Measurements from ENCODE around the gene BET1L. TPM values are rescaled to one million over a fixed set of nuclear protein-coding genes. Genes with fewer than 3 reads are reported as not detected.

The BET1L gene
- total RNA-seq, 2 experiments from 2014 or later: 29.7 to 33.2 TPM

DNA sequence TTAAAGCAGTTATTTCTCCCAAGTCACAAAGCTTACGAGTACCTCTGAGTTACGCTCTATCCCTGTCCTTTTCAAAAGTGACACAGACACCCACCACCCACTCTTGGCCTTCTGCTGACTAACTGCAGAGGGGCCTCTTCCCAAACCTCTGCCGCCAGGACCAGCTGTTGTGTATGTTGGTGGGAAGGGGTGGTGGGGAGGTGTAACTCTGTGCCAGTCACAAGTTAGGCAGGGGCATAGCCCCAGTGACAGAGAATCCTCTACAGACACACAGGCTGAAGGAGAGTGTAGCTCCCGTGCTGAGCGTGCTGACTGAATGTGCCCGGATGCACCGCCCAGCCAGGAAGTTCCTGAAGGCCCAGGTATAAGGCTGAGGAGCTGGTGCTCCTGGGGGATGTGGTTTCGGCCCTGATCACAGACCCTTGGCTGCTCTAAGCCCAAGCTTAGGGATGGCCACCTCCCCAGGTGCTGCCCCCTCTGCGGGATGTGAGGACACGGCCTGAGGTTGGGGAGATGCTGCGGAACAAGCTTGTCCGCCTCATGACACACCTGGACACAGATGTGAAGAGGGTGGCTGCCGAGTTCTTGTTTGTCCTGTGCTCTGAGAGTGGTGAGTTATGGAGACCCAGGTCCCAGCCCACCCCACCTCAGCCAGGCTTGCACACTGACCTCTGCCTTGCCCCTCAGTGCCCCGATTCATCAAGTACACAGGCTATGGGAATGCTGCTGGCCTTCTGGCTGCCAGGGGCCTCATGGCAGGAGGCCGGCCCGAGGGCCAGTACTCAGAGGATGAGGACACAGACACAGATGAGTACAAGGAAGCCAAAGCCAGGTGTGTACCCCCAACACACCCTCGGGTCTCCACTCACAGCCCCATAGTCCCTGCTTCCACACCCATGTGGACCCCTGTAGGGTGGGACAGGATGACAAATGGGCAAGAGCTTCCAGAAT lies 5.2 kb upstream of the BET1L start:
- Mint-ChIP-seq H3K4me1 (peaks cover 16% of the 10 kb centered on the region), H3K27ac (no peak overlapping the region), H3K27me3 (no peaks in the 10 kb centered on the region), H3K9me3 (no peaks in the 10 kb centered on the region), H3K36me3 (ENCODE audit: low read depth) (peaks cover 57% of the 10 kb centered on the region), H3K4me3 (no peak overlapping the region)
- CTCF ChIA-PET: interaction anchor here (1.2 to 2.0 kb wide), 3 partner anchors 10 to 38 kb away, joined by 4 to 9 read pairs (median 6); no protein-coding TSS in a partner anchor
- POLR2A ChIA-PET: no interaction called here
- DNase-seq: no peak

DNA sequence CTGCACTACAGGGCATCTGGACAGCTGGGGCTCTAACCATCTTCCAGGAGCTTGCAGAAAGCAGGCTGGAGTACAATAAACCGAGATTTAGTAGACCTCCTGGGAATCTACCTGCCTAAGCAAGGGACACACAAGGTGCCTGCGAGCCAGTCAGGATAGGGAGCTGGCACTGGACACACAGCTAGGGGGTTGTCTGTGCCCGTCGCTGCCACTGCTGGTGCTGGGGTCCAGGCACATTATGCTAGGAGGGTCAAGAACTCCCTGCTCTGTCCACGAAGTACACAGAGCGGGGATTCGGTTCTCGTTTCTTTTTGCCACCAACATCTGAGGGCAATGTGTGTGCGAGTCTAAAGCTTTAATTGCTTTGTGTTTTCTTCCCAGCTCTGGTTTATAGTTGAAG lies 4.5 kb upstream of the BET1L start:
- DNase-seq: no peak
- Mint-ChIP-seq H3K9me3 (no peaks in the 10 kb centered on the region), H3K27me3 (no peaks in the 10 kb centered on the region), H3K36me3 (ENCODE audit: low read depth) (peaks cover 59% of the 10 kb centered on the region), H3K4me1 (peaks cover 13% of the 10 kb centered on the region), H3K4me3 (no peak overlapping the region), H3K27ac (no peak overlapping the region)
- ChIA-PET POLR2A (no interaction called here), CTCF (interaction anchor here (1.2 to 2.0 kb wide), 3 partner anchors 11 to 39 kb away, joined by 4 to 9 read pairs (median 6); no protein-coding TSS in a partner anchor)

DNA sequence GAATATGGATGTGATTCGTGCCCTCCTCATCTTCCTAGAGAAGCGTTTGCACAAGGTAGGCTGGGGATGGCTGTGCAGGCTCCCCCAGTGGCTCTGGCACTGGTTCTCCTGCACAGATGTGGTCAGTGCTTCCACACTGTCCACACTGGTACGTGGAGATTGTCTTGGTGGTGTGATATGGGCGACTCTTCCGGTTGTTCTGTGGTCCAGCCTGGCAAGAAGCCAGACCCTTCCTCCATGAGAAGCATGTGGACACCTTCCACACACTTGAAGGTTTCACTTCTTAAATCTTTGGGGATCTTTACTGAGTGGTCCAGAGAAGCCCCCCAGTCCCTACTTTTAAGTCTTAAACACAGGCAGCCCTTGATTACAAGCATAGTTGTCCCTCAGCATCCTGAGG lies 4.1 kb upstream of the BET1L start:
- H3K27ac Mint-ChIP-seq: no peak overlapping the region
- ChIA-PET CTCF (interaction anchor here (1.2 kb wide), 1 partner anchor 11 kb away, joined by 4 read pairs; no protein-coding TSS in a partner anchor), POLR2A (no interaction called here)
- H3K4me1 Mint-ChIP-seq: peaks cover 13% of the 10 kb centered on the region
- DNase-seq: no peak
- no peaks in the 10 kb centered on the region for H3K9me3 Mint-ChIP-seq
- H3K36me3 Mint-ChIP-seq (ENCODE audit: low read depth): peaks cover 59% of the 10 kb centered on the region
- H3K4me3 Mint-ChIP-seq: no peak overlapping the region
- H3K27me3 Mint-ChIP-seq: no peaks in the 10 kb centered on the region

DNA sequence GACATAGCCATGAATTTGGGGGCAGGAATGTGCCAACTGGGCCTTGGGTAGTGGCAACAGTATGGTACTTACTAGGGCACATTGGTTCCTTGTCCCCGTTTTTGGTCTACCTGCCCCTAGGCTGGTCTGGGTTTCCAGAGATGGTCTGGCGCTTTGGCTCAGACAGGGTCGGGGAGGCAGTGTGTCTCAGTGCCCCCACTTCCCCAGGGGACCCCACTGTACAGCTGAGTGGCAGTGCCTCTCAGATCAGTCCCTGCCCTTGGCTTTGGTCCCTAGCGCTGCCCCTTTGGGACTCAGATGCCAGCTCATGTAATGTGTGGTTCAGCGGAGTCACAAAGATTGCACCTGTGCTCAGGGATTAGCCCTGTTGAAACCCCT lies 3.6 kb upstream of the BET1L start:
- no peak for DNase-seq
- no peaks in the 10 kb centered on the region for H3K9me3 Mint-ChIP-seq
- peaks cover 18% of the 10 kb centered on the region for H3K4me1 Mint-ChIP-seq
- H3K4me3 Mint-ChIP-seq: peak overlapping the region; percentile 51
- no peaks in the 10 kb centered on the region for H3K27me3 Mint-ChIP-seq
- POLR2A ChIA-PET: no interaction called here
- H3K36me3 Mint-ChIP-seq (ENCODE audit: low read depth): peaks cover 57% of the 10 kb centered on the region
- no peak overlapping the region for H3K27ac Mint-ChIP-seq
- CTCF ChIA-PET: no interaction called here

DNA sequence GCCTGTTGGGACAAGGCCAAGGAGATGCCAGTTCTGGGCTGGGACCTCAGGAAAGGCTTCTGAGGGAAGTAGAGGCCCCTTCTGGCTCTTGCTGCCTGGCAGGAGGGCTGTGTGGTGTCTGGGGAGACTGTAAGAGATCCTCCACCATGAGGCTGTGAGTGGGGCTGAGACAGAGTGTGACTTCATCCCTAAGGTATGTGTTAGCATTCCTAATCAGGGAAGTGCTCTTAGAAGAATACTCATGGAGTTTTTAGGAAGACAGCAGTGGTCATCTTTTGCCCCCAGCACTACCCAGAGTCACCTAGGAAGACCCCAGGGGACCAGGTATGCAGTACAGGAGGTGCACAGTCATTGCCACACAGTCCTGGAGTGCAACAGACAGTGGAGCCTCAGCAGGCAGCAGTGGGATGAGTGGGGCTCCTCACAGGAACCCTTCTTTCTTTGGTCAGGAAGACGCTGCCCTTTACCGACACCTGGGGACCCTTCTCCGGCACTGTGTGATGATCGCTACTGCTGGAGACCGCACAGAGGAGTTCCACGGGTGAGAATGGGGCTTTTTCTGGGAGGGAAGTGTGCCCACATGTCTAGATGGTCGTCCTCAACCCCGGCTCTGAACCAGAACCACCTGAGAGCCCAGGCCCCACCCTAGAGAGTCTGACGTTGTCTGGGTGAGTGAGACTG lies 3.1 kb upstream of the BET1L start:
- Mint-ChIP-seq H3K4me1 (peaks cover 24% of the 10 kb centered on the region), H3K27ac (peak overlapping the region; percentile 50), H3K36me3 (ENCODE audit: low read depth) (peaks cover 55% of the 10 kb centered on the region), H3K27me3 (no peaks in the 10 kb centered on the region), H3K9me3 (no peaks in the 10 kb centered on the region), H3K4me3 (peak overlapping the region; percentile 95)
- no peak for DNase-seq
- POLR2A ChIA-PET: no interaction called here
- CTCF ChIA-PET: interaction anchor here (2.1 kb wide), 1 partner anchor 40 kb away, joined by 9 read pairs; no protein-coding TSS in a partner anchor

DNA sequence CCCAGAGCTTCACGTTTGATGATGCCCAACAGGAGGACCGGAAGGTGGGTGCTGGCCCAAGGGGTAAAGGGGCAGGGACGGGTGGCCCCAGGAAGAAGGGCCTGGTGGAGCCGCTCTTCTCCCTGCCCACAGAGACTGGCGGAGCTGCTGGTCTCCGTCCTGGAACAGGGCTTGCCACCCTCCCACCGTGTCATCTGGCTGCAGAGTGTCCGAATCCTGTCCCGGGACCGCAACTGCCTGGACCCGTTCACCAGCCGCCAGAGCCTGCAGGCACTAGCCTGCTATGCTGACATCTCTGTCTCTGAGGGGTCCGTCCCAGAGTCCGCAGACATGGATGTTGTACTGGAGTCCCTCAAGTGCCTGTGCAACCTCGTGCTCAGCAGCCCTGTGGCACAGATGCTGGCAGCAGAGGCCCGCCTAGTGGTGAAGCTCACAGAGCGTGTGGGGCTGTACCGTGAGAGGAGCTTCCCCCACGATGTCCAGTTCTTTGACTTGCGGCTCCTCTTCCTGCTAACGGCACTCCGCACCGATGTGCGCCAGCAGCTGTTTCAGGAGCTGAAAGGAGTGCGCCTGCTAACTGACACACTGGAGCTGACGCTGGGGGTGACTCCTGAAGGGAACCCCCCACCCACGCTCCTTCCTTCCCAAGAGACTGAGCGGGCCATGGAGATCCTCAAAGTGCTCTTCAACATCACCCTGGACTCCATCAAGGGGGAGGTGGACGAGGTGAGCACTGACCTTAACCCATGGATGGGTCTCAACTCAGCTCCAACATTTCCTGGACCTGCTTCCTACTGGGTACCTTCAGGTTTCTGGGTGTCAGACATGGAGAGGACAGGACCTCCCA lies 2.3 kb upstream of the BET1L start:
- peaks cover 29% of the 10 kb centered on the region for H3K4me1 Mint-ChIP-seq
- H3K9me3 Mint-ChIP-seq: no peaks in the 10 kb centered on the region
- H3K36me3 Mint-ChIP-seq (ENCODE audit: low read depth): peaks cover 51% of the 10 kb centered on the region
- no peak for DNase-seq
- ChIA-PET POLR2A (interaction anchor here (0.6 kb wide), 1 partner anchor 167 kb away, joined by 3 read pairs; no protein-coding TSS in a partner anchor), CTCF (interaction anchor here (0.6 to 2.1 kb wide), 2 partner anchors 13 to 41 kb away, joined by 3 to 9 read pairs; no protein-coding TSS in a partner anchor)
- H3K27me3 Mint-ChIP-seq: no peaks in the 10 kb centered on the region
- peak overlapping the region; percentile 95 for H3K4me3 Mint-ChIP-seq
- peak overlapping the region; percentile 99 for H3K27ac Mint-ChIP-seq

DNA sequence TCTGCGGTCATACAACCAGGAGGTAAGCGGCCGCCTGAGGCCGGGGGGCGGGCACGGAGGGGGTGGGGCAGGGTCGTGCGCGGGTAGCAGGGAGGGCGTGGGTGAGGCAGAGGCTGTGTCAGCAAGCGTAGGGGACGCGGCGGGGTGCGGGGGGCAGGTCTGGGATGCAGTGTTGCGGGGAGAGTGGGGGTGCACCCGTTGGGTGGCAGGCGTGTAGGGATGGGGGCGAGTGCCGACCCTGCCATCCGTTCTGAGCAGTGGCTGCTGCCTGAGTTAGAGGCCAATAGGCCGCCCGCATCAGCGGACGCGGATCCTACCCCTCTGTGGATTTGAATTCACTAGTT lies 1.7 kb upstream of the BET1L start:
- ChIA-PET POLR2A (interaction anchor here (0.6 kb wide), 1 partner anchor 168 kb away, joined by 3 read pairs; no protein-coding TSS in a partner anchor), CTCF (interaction anchor here (2.1 kb wide), 1 partner anchor 42 kb away, joined by 9 read pairs; no protein-coding TSS in a partner anchor)
- no peak for DNase-seq
- no peaks in the 10 kb centered on the region for H3K9me3 Mint-ChIP-seq
- H3K36me3 Mint-ChIP-seq (ENCODE audit: low read depth): peaks cover 52% of the 10 kb centered on the region
- peaks cover 32% of the 10 kb centered on the region for H3K4me1 Mint-ChIP-seq
- no peaks in the 10 kb centered on the region for H3K27me3 Mint-ChIP-seq
- peak overlapping the region; percentile 99 for H3K27ac Mint-ChIP-seq
- peak overlapping the region; percentile 95 for H3K4me3 Mint-ChIP-seq

DNA sequence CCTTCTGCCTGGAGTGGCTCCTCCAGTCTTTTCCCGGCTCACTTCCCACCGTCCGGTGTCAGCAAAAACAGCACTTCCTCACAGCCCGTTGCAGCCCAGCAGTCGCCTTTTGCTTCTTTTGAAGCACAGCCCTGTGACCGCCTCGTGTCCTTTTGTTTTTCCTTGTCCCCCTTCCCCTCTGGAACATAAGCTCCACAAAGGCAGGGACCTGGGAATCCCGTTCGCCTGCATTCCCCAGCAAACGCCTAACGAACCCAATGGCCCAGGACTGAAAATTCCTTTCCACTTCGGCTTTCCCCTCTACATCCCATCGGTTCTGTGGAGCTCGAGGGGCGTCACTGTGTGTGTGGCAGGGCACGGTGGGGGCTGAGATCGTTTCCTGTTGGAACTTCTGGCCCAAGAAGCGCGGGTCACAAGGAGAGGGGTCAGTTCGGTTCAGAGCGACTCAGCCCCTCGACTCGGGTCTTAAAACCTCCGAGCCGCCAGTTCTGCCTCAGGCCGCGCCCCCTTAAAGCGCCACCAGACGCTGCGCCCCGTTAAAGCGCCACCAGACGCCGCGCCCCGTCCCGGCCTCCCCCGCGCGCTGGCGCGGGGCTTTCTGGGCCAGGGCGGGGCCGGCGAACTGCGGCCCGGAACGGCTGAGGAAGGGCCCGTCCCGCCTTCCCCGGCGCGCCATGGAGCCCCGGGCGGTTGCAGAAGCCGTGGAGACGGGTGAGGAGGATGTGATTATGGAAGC lies 1.1 kb upstream of the BET1L start:
- Mint-ChIP-seq H3K4me1 (peaks cover 38% of the 10 kb centered on the region), H3K36me3 (ENCODE audit: low read depth) (peaks cover 53% of the 10 kb centered on the region), H3K9me3 (no peaks in the 10 kb centered on the region), H3K4me3 (peak overlapping the region; percentile 95), H3K27me3 (no peaks in the 10 kb centered on the region), H3K27ac (peak overlapping the region; percentile 99)
- POLR2A ChIA-PET: interaction anchor here (0.6 kb wide), 2 partner anchors 8 to 168 kb away, joined by 3 read pairs; no protein-coding TSS in a partner anchor
- CTCF ChIA-PET: interaction anchor here (1.4 to 2.1 kb wide), 2 partner anchors 42 to 122 kb away, joined by 3 to 9 read pairs; no protein-coding TSS in a partner anchor
- DNase-seq: peak; percentile 87

DNA sequence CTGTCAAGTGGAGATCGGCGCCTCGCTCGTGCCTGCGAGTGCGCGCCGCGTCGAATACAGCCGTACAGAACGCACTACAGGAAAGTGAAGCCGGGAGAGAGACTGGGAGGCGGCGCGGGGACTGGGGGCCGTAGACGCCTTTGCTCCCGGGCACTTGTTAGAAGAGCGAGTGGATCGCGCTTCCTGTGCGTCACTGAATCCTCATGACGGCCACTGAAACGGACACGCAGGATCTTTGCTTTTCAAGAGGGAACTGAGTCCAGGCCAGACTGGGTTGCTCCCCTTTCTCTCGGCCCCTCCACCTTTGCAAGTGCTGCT lies 623 bp upstream of the BET1L start:
- H3K9me3 Mint-ChIP-seq: no peaks in the 10 kb centered on the region
- H3K4me3 Mint-ChIP-seq: peak overlapping the region; percentile 95
- H3K27me3 Mint-ChIP-seq: no peaks in the 10 kb centered on the region
- H3K4me1 Mint-ChIP-seq: peaks cover 43% of the 10 kb centered on the region
- peak overlapping the region; percentile 99 for H3K27ac Mint-ChIP-seq
- DNase-seq: no peak
- peaks cover 56% of the 10 kb centered on the region for H3K36me3 Mint-ChIP-seq (ENCODE audit: low read depth)
- CTCF ChIA-PET: interaction anchor here (0.5 to 1.8 kb wide), 8 partner anchors 11 to 238 kb away, joined by 3 to 6 read pairs (median 4); a partner anchor contains a TSS
- POLR2A ChIA-PET: interaction anchor here (0.8 to 1.4 kb wide), 4 partner anchors 80 to 241 kb away, joined by 4 read pairs; no protein-coding TSS in a partner anchor

DNA sequence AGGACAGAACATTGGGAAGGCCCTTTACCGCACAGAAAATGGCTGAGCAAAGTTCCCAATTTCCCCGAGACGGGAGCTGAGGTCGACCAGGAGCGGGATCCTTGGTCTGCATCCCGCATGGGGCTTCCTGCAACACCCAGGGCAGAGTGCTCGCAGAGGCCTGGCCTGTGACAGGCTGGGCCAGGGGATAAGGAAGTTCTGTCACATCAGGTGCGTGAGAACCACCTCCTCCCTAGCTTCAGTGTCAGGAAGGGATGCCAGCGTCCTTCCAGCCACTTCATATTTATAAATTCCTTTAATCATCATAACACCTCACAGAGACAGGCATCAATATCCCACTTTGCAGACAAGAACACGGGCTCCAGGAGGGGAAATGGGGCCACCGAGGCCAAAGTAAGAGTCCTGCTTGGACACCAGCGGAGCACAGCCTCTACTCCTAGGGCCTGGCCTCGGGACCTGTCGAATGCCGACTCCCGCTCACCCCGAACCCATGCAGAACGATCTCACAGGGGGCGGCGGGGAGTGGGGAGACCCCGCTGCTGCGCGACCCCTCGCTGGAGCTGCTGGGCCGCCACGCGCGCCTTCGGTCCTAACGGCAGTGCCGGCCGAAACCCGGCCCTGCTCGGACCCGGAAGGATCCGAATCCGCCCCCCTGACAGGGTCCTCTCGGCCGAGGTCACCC lies 532 bp downstream of the BET1L start:
- DNase-seq: no peak
- peaks cover 54% of the 10 kb centered on the region for H3K4me1 Mint-ChIP-seq
- H3K9me3 Mint-ChIP-seq: no peaks in the 10 kb centered on the region
- H3K4me3 Mint-ChIP-seq: peak overlapping the region; percentile 95
- no peaks in the 10 kb centered on the region for H3K27me3 Mint-ChIP-seq
- POLR2A ChIA-PET: interaction anchor here (0.5 to 1.4 kb wide), 5 partner anchors 81 to 242 kb away, joined by 3 to 4 read pairs (median 4); no protein-coding TSS in a partner anchor
- H3K27ac Mint-ChIP-seq: peak overlapping the region; percentile 99
- CTCF ChIA-PET: interaction anchor here (0.7 to 1.8 kb wide), 13 partner anchors 9 to 239 kb away, joined by 3 to 6 read pairs (median 3); a partner anchor contains a TSS
- H3K36me3 Mint-ChIP-seq (ENCODE audit: low read depth): peaks cover 54% of the 10 kb centered on the region

DNA sequence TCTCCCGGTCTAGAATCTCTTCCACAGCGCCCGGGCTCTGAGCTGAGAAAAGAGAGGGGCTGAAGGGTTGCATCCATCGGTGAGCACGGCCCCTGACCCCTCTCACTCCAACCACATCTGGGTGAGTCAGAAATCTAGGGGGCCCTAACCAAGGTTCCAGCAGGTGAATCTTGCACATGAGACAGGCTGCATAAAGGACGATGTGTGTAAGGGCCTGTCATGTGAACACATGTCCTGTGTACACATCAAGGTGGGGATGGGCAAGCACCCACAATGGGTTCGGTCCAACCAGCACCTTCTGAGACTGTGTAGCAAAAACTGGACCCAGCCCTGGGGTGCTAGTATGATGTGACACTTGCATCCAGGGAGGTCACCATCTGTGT lies 1.2 kb downstream of the BET1L start:
- Mint-ChIP-seq H3K9me3 (no peaks in the 10 kb centered on the region), H3K27ac (peak overlapping the region; percentile 47), H3K4me1 (peaks cover 60% of the 10 kb centered on the region), H3K27me3 (no peaks in the 10 kb centered on the region), H3K4me3 (peak overlapping the region; percentile 95), H3K36me3 (ENCODE audit: low read depth) (peaks cover 47% of the 10 kb centered on the region)
- ChIA-PET CTCF (interaction anchor here (1.1 to 1.8 kb wide), 2 partner anchors 9 to 157 kb away, joined by 3 to 6 read pairs; a partner anchor contains a TSS), POLR2A (no interaction called here)
- DNase-seq: no peak

Measured in activated CD4-positive, alpha-beta T cell treated with anti-CD3 and anti-CD28 coated beads, Interleukin-2, amount 10 ng/mL, durations not matched to agents 7 days and 5 days (primary cell).